HepG2 (cell line): ENCODE measurements around the gene PRDM10. TPM values are rescaled to one million over a fixed set of nuclear protein-coding genes. Genes with fewer than 3 reads are reported as not detected.

Experiments
- AHR ChIP-seq: IDR thresholded peaks from 2 replicates; pipeline ENCODE4 v1.6.1; 2018; ENCODE audit warnings: missing genetic modification reagents, missing compliant biosample characterization
- ARID4A ChIP-seq: sonication (generic); formaldehyde crosslinking; IDR thresholded peaks from 2 replicates; pipeline ENCODE4 v1.5.0; 2020; ENCODE audit warnings: mild to moderate bottlenecking, missing genetic modification reagents, borderline replicate concordance
- DMAP1 ChIP-seq: IDR thresholded peaks from 2 replicates; pipeline ENCODE4 v1.6.1; 2016
- EEA1 ChIP-seq: sonication (generic); formaldehyde crosslinking; IDR thresholded peaks from 2 replicates; pipeline ENCODE4 v1.5.1; 2020; ENCODE audit warnings: mild to moderate bottlenecking, missing genetic modification reagents, borderline replicate concordance
- FOSL2 ChIP-seq: sonication (generic); formaldehyde crosslinking; IDR thresholded peaks from 2 replicates; pipeline ENCODE4 v1.4.0; 2020; ENCODE audit warnings: missing genetic modification reagents
- GLI4 ChIP-seq: sonication (generic); formaldehyde crosslinking; IDR thresholded peaks from 2 replicates; pipeline ENCODE4 v1.5.1; 2020; ENCODE audit warnings: missing genetic modification reagents, mild to moderate bottlenecking, moderate library complexity, borderline replicate concordance
- GMEB1 ChIP-seq: sonication (generic); formaldehyde crosslinking; IDR thresholded peaks from 2 replicates; pipeline ENCODE4 v1.5.1; 2020; ENCODE audit warnings: missing genetic modification reagents, mild to moderate bottlenecking, borderline replicate concordance
- GZF1 ChIP-seq: sonication (generic); formaldehyde crosslinking; IDR thresholded peaks from 2 replicates; pipeline ENCODE4 v1.5.1; 2020; ENCODE audit warnings: mild to moderate bottlenecking, missing genetic modification reagents
- MAX ChIP-seq: IDR thresholded peaks from 2 replicates; pipeline ENCODE4 v1.6.1; 2012; ENCODE audit warnings: inconsistent platforms
- MED8 ChIP-seq: sonication (generic); formaldehyde crosslinking; IDR thresholded peaks from 2 replicates; pipeline ENCODE4 v1.8.1; 2023; ENCODE audit warnings: mild to moderate bottlenecking, missing genetic modification reagents; ENCODE audit not compliant: insufficient replicate concordance
- MEIS1 ChIP-seq: sonication (generic); formaldehyde crosslinking; IDR thresholded peaks from 2 replicates; pipeline ENCODE4 v1.9.0; 2021; ENCODE audit warnings: mild to moderate bottlenecking, missing genetic modification reagents, moderate library complexity, borderline replicate concordance
- NFIB ChIP-seq: sonication (generic); formaldehyde crosslinking; IDR thresholded peaks from 2 replicates; pipeline ENCODE4 v1.9.0; 2021; ENCODE audit warnings: missing genetic modification reagents, mild to moderate bottlenecking, borderline replicate concordance
- SRSF1 ChIP-seq: fragments of 200-400 bp; formaldehyde crosslinking; optimal IDR thresholded peaks from 2 replicates; pipeline ENCODE3; 2017; ENCODE audit warnings: mild to moderate bottlenecking, low read depth, low read length, moderate library complexity
- TCF7L2 ChIP-seq: IDR thresholded peaks from 2 replicates; pipeline ENCODE4 v1.6.1; 2011; ENCODE audit warnings: mild to moderate bottlenecking, low read depth, low read length, moderate library complexity
- ZGPAT ChIP-seq: IDR thresholded peaks from 2 replicates; pipeline ENCODE4 v1.6.1; 2016; ENCODE audit warnings: mild to moderate bottlenecking
- ZMYM4 ChIP-seq: sonication (generic); formaldehyde crosslinking; IDR thresholded peaks from 2 replicates; pipeline ENCODE4 v1.8.1; 2023; ENCODE audit warnings: mild to moderate bottlenecking, missing genetic modification reagents
- ZNF331 ChIP-seq: sonication (generic); formaldehyde crosslinking; IDR thresholded peaks from 2 replicates; pipeline ENCODE4 v1.4.0; 2020; ENCODE audit warnings: missing genetic modification reagents
- ZNF550 ChIP-seq: sonication (generic); formaldehyde crosslinking; IDR thresholded peaks from 2 replicates; pipeline ENCODE4 v1.4.0; 2020; ENCODE audit warnings: mild to moderate bottlenecking, missing genetic modification reagents, borderline replicate concordance
- ZNF619 ChIP-seq: sonication (generic); formaldehyde crosslinking; IDR thresholded peaks from 2 replicates; pipeline ENCODE4 v1.4.0; 2020; ENCODE audit warnings: mild to moderate bottlenecking, missing genetic modification reagents
- ZNF672 ChIP-seq: sonication (generic); formaldehyde crosslinking; IDR thresholded peaks from 2 replicates; pipeline ENCODE4 v1.8.1; 2022; ENCODE audit warnings: missing genetic modification reagents
- ZNF792 ChIP-seq: IDR thresholded peaks from 2 replicates; pipeline ENCODE4 v1.6.1; 2016
- polyA plus RNA-seq, 8 experiments: library from polyadenylated mRNA; depleted of rRNA in 3 of 8; stranded (reverse) in 7 of 8; unstranded in 1 of 8; fragments of >200 nt; fragmentation: Illumina TruSeq in 4 of 8; extraction: Trizol in 4 of 8; gene quantifications; 2 replicates each; pipeline versions ENCODE4 v1.2.1 to v1.2.3, GENCODE V29; 2011 to 2016; ENCODE audit warnings: low read depth in 4 of 8, missing spikeins in 1 of 8, mixed read lengths in 1 of 8; ENCODE audit not compliant: insufficient read depth in 1 of 8
- total RNA-seq, 5 experiments: library from RNA; depleted of rRNA; stranded (reverse); fragments of >200 nt; fragmentation: Illumina TruSeq; extraction: Trizol; gene quantifications; 2 replicates each; pipeline ENCODE4 v1.2.3, GENCODE V29; 2016; ENCODE audit warnings: low read depth in 1 of 5

Gene PRDM10
- total and polyA plus RNA-seq, 2 of the 13 experiments (the other 11 are each of a cell fraction or from before 2014, with no cell fraction given) = 5.7 to 5.8 TPM

GRCh38 chr11:129895126-129896041, 107.3 kb downstream of the PRDM10 start, which contains the start of gene NFRKB (continued):
- peak; percentile 8; the same call in 1 of the 2 replicates for TF ChIP-seq EEA1
- TF ChIP-seq TCF7L2 = no peak
- TF ChIP-seq SRSF1 = no peak
- no peak; the same call in 1 of the 2 replicates for TF ChIP-seq ZNF792
- no peak for TF ChIP-seq MEIS1 (CRISPR knock-in tag)
- TF ChIP-seq ARID4A (CRISPR knock-in tag) = peak; percentile 82; the same call in 1 of the 2 replicates
- 0 out of 2 replicates have a peak, but pooled peaks have one; percentile 9 for TF ChIP-seq ZNF331
- peak; percentile 46; the same call in 1 of the 2 replicates for TF ChIP-seq MAX
- 0 out of 2 replicates have a peak, but pooled peaks have one; percentile 1 for TF ChIP-seq AHR (CRISPR knock-in tag)
- no peak for TF ChIP-seq FOSL2 (CRISPR knock-in tag)
- no peak for TF ChIP-seq GZF1
- no peak for TF ChIP-seq NFIB (CRISPR knock-in tag)
- TF ChIP-seq DMAP1 = peak; percentile 52; the same call in 1 of the 2 replicates
- TF ChIP-seq GMEB1 (CRISPR knock-in tag) = peak; percentile 85
- peak; percentile 72 for TF ChIP-seq MED8 (CRISPR knock-in tag)
- no peak for TF ChIP-seq GLI4
- no peak for TF ChIP-seq ZNF672 (CRISPR knock-in tag)
- peak; percentile 39; the same call in 1 of the 2 replicates for TF ChIP-seq ZMYM4 (CRISPR knock-in tag)
- 0 out of 2 replicates have a peak, but pooled peaks have one; percentile 22 for TF ChIP-seq ZGPAT
- no peak for TF ChIP-seq ZNF550 (CRISPR knock-in tag)
- 0 out of 2 replicates have a peak, but pooled peaks have one; percentile 79 for TF ChIP-seq ZNF619 (CRISPR knock-in tag)
